Measurements from ENCODE around the gene HPD. TPM values are rescaled to one million over a fixed set of nuclear protein-coding genes. Genes with fewer than 3 reads are reported as not detected.
"Not testable (repeated sequence)": the region's sequence is repeated elsewhere in the genome, so short reads cannot be mapped to it uniquely, and the experiment has no call there.

Gene HPD
- total RNA-seq, 1 donor from 2014 or later: not detected

GRCh38 chr12:121800694-121801594, 57.7 kb downstream of the HPD start:
- no peak for DNase-seq (ENCODE audit: extremely low read depth, low read depth, low spot score)

- DNase-seq (ENCODE audit: extremely low read depth, low read depth, low spot score): no peak
Observed at GRCh38 chr12:121799842-121800693, 58.6 kb downstream of the HPD start.

- DNase-seq (ENCODE audit: extremely low read depth, low read depth, low spot score): no peak
Observed at GRCh38 chr12:121799156-121799841, 59.4 kb downstream of the HPD start.

GRCh38 chr12:121798787-121799155, 59.9 kb downstream of the HPD start:
- no peak for DNase-seq (ENCODE audit: extremely low read depth, low read depth, low spot score)

GRCh38 chr12:121797937-121798786, 60.5 kb downstream of the HPD start:
- DNase-seq (ENCODE audit: extremely low read depth, low read depth, low spot score): no peak

GRCh38 chr12:121796855-121797751, 61.6 kb downstream of the HPD start:
- DNase-seq (ENCODE audit: extremely low read depth, low read depth, low spot score): no peak

- DNase-seq (ENCODE audit: extremely low read depth, low read depth, low spot score): no peak
Observed at GRCh38 chr12:121795034-121795968, 63.4 kb downstream of the HPD start.

- no peak for DNase-seq (ENCODE audit: extremely low read depth, low read depth, low spot score)
Observed at GRCh38 chr12:121794534-121795033, 64.1 kb downstream of the HPD start.

GRCh38 chr12:121793838-121794533, 64.7 kb downstream of the HPD start:
- no peak for DNase-seq (ENCODE audit: extremely low read depth, low read depth, low spot score)

GRCh38 chr12:121793440-121793837, 65.2 kb downstream of the HPD start, which contains the start of gene RHOF:
RHOF (minus strand) TSS chr12:121793688; CDS start chr12:121793633, 55 bp downstream.
- DNase-seq (ENCODE audit: extremely low read depth, low read depth, low spot score): no peak

GRCh38 chr12:121792607-121793439, 65.8 kb downstream of the HPD start:
- DNase-seq (ENCODE audit: extremely low read depth, low read depth, low spot score): no peak

GRCh38 chr12:121791671-121792551, 66.7 kb downstream of the HPD start:
- DNase-seq (ENCODE audit: extremely low read depth, low read depth, low spot score): no peak

- not testable (repeated sequence) for DNase-seq (ENCODE audit: extremely low read depth, low read depth, low spot score)
Observed at GRCh38 chr12:121790785-121791184, 67.9 kb downstream of the HPD start.

- no peak for DNase-seq (ENCODE audit: extremely low read depth, low read depth, low spot score)
Observed at GRCh38 chr12:121789800-121790728, 68.6 kb downstream of the HPD start.
